HepG2 (cell line): ENCODE results near the gene TIMM44. TPM values are rescaled to one million over a fixed set of nuclear protein-coding genes. Genes with fewer than 3 reads are reported as not detected.

Source experiments
- AGO2 ChIP-seq: fragments of 200-400 bp; formaldehyde crosslinking; optimal IDR thresholded peaks from 2 replicates; pipeline ENCODE3; 2017; ENCODE audit warnings: mild to moderate bottlenecking, low read depth, low read length, moderate library complexity
- ATAD3A ChIP-seq: sonication (generic); formaldehyde crosslinking; IDR thresholded peaks from 2 replicates; pipeline ENCODE4 v1.4.0; 2020; ENCODE audit warnings: missing genetic modification reagents
- ATF2 ChIP-seq: sonication (generic); formaldehyde crosslinking; IDR thresholded peaks from 2 replicates; pipeline ENCODE4 v1.4.0; 2020; ENCODE audit warnings: missing genetic modification reagents
- CERS6 ChIP-seq: sonication (generic); formaldehyde crosslinking; IDR thresholded peaks from 2 replicates; pipeline ENCODE4 v1.5.0; 2020; ENCODE audit warnings: missing genetic modification reagents
- EED ChIP-seq: sonication (generic); formaldehyde crosslinking; IDR thresholded peaks from 2 replicates; pipeline ENCODE4 v1.5.0; 2020; ENCODE audit warnings: mild to moderate bottlenecking, missing genetic modification reagents
- ESRRA ChIP-seq: sonication (generic); formaldehyde crosslinking; IDR thresholded peaks from 2 replicates; pipeline ENCODE4 v1.5.1; 2020; ENCODE audit warnings: mild to moderate bottlenecking, low read depth, missing genetic modification reagents
- ETV5 ChIP-seq: IDR thresholded peaks from 2 replicates; pipeline ENCODE4 v1.6.1; 2018; ENCODE audit warnings: missing biosample characterization, missing genetic modification reagents, inconsistent platforms, borderline replicate concordance
- HOMEZ ChIP-seq: IDR thresholded peaks from 2 replicates; pipeline ENCODE4 v1.6.1; 2016; ENCODE audit warnings: low read depth
- NFIB ChIP-seq: sonication (generic); formaldehyde crosslinking; IDR thresholded peaks from 2 replicates; pipeline ENCODE4 v1.9.0; 2021; ENCODE audit warnings: missing genetic modification reagents, mild to moderate bottlenecking, borderline replicate concordance
- THAP9 ChIP-seq: sonication (generic); formaldehyde crosslinking; IDR thresholded peaks from 2 replicates; pipeline ENCODE4; 2020; ENCODE audit warnings: missing genetic modification reagents, mild to moderate bottlenecking, borderline replicate concordance
- U2AF1 ChIP-seq: fragments of 200-400 bp; formaldehyde crosslinking; optimal IDR thresholded peaks from 2 replicates; pipeline ENCODE3; 2017; ENCODE audit warnings: mild to moderate bottlenecking, low read depth, low read length
- ZBTB4 ChIP-seq: sonication (generic); formaldehyde crosslinking; IDR thresholded peaks from 2 replicates; pipeline ENCODE4 v1.4.0; 2020; ENCODE audit warnings: missing genetic modification reagents, mild to moderate bottlenecking, borderline replicate concordance
- ZBTB46 ChIP-seq: sonication (generic); formaldehyde crosslinking; IDR thresholded peaks from 2 replicates; pipeline ENCODE4 v1.4.0; 2020; ENCODE audit warnings: mild to moderate bottlenecking, missing genetic modification reagents, borderline replicate concordance
- ZFP62 ChIP-seq: sonication (generic); formaldehyde crosslinking; IDR thresholded peaks from 2 replicates; pipeline ENCODE4 v1.4.0; 2020; ENCODE audit warnings: missing genetic modification reagents
- ZNF382 ChIP-seq: sonication (generic); formaldehyde crosslinking; IDR thresholded peaks from 2 replicates; pipeline ENCODE4 v1.5.0; 2020; ENCODE audit warnings: missing genetic modification reagents, mild to moderate bottlenecking, borderline replicate concordance
- polyA plus RNA-seq, 8 experiments: library from polyadenylated mRNA; depleted of rRNA in 3 of 8; stranded (reverse) in 7 of 8; unstranded in 1 of 8; fragments of >200 nt; fragmentation: Illumina TruSeq in 4 of 8; extraction: Trizol in 4 of 8; gene quantifications; 2 replicates each; pipeline versions ENCODE4 v1.2.1 to v1.2.3, GENCODE V29; 2011 to 2016; ENCODE audit warnings: low read depth in 4 of 8, missing spikeins in 1 of 8, mixed read lengths in 1 of 8; ENCODE audit not compliant: insufficient read depth in 1 of 8
- total RNA-seq, 5 experiments: library from RNA; depleted of rRNA; stranded (reverse); fragments of >200 nt; fragmentation: Illumina TruSeq; extraction: Trizol; gene quantifications; 2 replicates each; pipeline ENCODE4 v1.2.3, GENCODE V29; 2016; ENCODE audit warnings: low read depth in 1 of 5

TIMM44 gene
- total and polyA plus RNA-seq, 2 of the 13 experiments (the other 11 are each of a cell fraction or from before 2014, with no cell fraction given) = 42.9 to 72.6 TPM

- TF ChIP-seq THAP9 (CRISPR knock-in tag) = peak; percentile 92; the same call in 1 of the 2 replicates
- no peak for TF ChIP-seq ZBTB4 (CRISPR knock-in tag)
- TF ChIP-seq ATAD3A = no peak
- TF ChIP-seq ATF2 (CRISPR knock-in tag) = peak; percentile 49; the same call in 1 of the 2 replicates
- no peak for TF ChIP-seq EED
- peak; percentile 71 for TF ChIP-seq AGO2
- no peak for TF ChIP-seq U2AF1
- no peak for TF ChIP-seq ZBTB46 (CRISPR knock-in tag)
- TF ChIP-seq ETV5 = peak; percentile 80; the same call in 1 of the 2 replicates
- no peak for TF ChIP-seq HOMEZ (CRISPR knock-in tag)
- peak; percentile 22; the same call in 1 of the 2 replicates for TF ChIP-seq ESRRA
- TF ChIP-seq NFIB = no peak
- TF ChIP-seq ZNF382 = no peak
- no peak for TF ChIP-seq ZFP62 (CRISPR knock-in tag)
- TF ChIP-seq CERS6 (CRISPR knock-in tag) = peak; percentile 65; the same call in 1 of the 2 replicates
These were observed 23.6 kb downstream of the TIMM44 start, which contains the start of gene SNAPC2 (continued) for GRCh38 chr19:7919610-7920518.
